HTERT RPE-1 (cell line): ENCODE measurements around the gene TYW1B.
"Not testable (repeated sequence)": the region's sequence is repeated elsewhere in the genome, so short reads cannot be mapped to it uniquely, and the experiment has no call there.

Experiments
- in situ Hi-C: fragments of 300-500 bp; cut with MboI; formaldehyde crosslinking; loops from 4 replicates; pipeline ENCODE4 v1.14.3; 2020; ENCODE audit warnings: low sequenced_read_pairs

Gene TYW1B

DNA sequence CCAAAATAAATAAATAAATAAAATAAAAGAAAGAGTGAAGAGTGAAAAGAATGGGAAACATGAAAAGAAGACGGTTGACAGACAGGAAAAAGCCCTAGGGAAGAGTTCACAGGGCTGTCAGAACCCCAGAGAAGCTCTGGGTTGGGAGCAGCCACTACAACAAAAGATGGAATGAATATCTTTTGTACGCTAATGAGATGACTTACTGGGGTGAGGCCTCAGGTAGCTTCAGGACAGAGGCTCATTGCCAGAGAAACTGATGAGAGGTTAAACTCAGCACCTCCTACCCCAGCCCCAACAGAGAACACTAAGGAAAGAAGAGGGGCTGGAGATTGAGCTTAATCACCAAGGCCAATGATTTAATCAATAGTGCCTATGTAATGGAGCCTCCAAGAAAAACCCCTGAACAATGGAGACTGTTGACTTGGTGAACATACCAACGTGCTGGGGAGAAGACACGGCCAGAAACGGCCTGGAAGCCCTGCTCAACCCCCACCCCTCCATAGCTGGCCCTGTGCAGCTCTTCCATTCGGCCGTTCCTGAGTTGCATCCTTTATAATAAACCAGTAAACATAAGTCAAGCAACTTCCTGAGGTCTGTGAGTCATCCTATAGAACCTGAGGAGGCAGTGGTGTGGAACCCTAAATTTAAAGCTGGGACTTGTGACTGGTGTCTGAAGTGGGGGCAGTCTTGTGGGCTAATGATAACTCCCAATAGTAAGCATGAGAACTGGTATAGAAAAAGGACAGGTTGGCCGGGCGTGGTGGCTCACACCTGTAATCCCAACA is 11.4 kb downstream of the TYW1B start:
- in situ Hi-C loops = not testable (repeated sequence)

GRCh38 chr7:72810437-72810836 is 17.6 kb downstream of the TYW1B start:
- in situ Hi-C loops = not testable (repeated sequence)

DNA sequence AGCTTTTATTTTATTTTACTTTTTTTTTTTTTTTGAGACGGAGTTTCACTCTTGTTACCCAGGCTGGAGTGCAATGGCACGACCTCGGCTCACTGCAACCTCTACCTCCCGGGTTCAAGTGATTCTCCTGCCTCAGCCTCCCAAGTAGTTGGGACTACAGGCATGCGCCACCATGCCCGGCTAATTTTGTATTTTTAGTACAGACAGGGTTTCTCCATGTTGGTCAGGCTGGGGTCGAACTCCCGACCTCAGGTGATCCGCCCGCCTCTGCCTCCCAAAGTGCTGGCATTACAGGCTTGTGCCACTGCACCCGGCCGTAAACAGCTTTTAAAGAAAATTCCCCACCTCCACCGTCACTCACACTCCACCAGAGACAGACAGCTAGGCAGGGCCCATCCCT is 19.5 kb downstream of the TYW1B start:
- in situ Hi-C loops = not testable (repeated sequence)

- in situ Hi-C loops = not testable (repeated sequence)
Measured at GRCh38 chr7:72806851-72807250, 21.1 kb downstream of the TYW1B start.

DNA sequence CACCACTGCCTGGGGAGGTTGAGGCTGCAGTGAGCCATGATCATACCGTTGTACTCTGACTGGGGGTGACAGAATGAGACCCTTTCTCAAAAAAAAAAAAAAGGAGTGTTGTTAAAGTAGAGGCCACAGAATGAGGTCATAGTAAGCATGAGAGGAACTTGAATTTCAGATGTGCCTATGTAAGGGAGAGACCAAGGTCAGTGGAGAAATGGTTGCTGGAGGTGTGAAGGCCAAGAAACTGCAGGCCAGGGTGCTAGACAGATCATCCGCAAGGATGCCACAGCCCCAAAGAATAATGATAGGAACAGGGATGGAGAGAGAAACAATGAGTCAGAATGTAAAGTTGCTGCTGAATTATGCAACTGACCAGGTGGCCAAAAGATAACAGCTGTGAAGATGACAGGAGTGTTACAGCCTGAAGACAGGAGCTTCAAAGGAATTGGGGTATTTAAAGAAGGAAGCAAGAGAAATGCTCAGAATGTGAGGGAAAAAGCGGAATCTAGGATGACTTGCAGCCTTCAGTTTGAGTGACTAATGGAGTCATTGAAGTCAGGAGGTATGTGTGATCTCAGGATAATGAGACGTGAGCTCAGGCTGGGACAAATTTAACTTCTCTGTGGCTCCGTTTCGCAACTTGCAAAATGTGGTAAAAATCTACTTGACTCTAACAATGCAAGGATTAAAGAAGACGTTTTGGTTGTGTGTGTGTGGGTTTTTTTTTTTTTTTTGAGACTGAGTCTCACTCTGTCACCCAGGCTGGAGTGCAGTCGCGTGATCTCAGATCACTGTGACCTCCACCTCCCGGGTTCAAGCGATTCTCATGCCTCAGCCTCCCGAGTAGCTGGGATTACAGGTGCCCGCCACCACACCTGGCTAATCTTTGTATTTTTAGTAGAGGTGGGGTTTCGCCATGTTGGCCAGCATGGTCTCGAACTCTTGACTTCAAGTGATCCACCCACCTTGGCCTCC is 22.2 kb downstream of the TYW1B start:
- in situ Hi-C loops = no loop called here

GRCh38 chr7:72803778-72804177 is 24.2 kb downstream of the TYW1B start:
- in situ Hi-C loops = not testable (repeated sequence)

DNA sequence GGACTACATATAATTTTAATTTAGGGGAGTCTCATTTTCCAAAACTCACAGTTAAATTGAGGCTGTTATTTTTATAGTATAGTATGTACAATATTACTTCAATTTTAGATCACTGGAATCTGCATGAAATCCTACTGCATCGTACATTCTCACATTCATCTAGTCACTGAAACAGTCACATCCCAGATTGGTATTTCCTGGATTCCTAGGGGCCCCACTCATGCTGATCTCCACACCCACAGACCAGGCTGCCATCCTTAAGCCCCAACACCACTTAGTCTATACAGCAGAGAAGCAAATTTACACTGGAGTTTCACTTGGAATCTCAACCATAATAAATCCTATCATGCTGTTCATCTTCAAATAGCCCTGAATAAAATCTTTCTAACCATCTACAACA is 26.4 kb downstream of the TYW1B start:
- in situ Hi-C loops = not testable (repeated sequence)

DNA sequence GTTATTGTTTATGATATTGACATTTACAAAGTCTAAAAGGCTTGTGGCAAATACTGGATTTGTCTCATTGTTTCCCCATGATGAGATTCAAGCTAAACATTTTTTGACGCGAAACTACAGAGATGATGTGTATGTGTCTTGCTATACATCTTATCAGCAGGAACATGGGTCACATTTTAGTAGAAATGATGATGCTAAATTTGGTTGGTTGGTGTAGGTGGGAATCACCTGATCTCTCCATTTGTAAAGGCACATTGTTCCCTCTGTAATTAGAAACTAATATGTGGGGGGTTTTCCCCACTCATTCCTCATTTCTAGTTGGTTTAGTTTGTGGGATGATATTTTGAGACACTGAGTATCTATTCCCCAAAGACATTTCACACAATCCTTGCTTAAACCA is 32.6 kb downstream of the TYW1B start:
- in situ Hi-C loops = not testable (repeated sequence)

DNA sequence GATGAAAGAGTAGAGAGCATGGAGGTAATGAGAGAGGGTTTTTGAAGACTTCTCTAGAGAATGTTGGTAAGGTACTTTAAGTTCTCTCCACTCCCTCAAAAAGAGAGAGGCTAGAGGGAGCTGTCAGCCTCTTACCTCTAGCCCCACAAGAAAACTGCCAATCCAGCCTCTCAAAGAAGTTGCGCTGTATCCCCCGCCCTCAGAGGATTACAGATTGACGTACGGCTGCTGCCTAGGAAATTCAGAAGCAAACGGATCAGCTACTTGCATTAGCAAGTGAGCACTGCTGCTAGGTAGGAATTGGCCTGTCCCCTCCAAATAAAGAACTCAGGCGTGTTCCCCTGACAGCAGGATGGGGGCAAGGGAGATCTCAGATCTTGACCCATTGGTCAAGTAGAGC is 34.2 kb downstream of the TYW1B start:
- in situ Hi-C loops = no loop called here

GRCh38 chr7:72790698-72791060 is 37.3 kb downstream of the TYW1B start:
- in situ Hi-C loops = not testable (repeated sequence)

DNA sequence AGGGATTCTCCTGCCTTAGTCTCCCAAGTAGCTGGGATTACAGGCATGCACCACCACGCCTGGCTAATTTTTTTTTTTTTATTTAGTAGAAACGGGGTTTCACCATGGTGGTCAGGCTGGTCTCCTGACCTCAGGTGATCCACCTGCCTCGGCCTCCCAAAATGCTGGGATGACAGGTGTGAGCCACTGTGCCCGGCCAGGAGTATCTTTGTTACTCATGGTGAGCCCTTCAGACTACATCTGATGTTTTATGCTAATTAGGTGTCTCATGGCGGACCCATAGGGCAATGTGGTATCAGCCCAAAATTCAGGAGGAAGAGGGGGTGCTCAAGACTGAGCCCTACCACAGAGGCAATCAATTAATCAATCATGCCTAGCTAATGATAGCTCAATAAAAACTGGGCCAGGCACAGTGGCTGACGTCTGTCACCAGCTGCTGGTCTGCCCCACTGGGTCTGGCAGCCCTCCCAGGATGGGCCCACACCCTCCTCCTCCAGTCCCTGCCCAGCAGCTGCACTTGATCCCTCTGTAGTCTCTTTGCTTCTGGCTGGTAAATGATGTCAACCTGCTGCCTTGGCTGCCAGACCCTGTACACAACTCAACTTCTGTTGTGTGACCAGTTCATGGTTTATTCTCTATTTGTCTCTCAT is 37.8 kb downstream of the TYW1B start:
- in situ Hi-C loops = not testable (repeated sequence)

DNA sequence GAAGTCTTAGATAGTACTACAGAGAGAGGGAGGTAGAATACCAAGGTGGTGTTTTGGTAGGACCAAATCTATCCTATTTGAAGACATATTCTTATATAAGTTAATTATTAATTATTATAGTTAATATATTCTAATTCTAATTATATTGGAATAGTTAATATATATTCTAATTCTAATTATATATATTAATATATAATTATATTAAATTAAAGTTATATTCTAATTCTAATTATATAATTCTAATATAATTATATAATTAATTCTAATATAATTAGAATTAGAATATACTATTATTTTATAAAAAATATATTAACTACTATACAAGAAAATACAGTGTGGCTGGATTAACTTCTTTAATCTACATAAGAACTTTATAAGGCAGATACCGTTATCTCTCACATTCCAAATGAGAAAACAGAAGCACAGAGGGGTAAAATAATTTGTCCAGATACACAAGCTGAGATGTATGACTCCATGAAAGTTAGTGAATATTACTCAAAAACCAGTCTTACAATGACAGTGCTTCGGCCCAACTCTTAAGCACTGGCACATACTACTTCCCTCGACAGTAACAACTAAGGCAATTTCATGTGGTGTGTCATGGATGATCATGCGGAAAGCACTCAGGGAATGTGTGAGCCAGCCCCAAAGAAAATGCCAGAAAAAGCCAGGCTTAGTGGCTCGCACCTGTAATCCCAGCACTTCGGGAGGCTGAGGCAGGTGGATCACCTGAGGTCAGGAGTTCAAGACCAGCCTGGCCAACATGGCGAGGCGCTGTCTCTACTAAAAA is 42.6 kb downstream of the TYW1B start:
- in situ Hi-C loops = no loop called here

DNA sequence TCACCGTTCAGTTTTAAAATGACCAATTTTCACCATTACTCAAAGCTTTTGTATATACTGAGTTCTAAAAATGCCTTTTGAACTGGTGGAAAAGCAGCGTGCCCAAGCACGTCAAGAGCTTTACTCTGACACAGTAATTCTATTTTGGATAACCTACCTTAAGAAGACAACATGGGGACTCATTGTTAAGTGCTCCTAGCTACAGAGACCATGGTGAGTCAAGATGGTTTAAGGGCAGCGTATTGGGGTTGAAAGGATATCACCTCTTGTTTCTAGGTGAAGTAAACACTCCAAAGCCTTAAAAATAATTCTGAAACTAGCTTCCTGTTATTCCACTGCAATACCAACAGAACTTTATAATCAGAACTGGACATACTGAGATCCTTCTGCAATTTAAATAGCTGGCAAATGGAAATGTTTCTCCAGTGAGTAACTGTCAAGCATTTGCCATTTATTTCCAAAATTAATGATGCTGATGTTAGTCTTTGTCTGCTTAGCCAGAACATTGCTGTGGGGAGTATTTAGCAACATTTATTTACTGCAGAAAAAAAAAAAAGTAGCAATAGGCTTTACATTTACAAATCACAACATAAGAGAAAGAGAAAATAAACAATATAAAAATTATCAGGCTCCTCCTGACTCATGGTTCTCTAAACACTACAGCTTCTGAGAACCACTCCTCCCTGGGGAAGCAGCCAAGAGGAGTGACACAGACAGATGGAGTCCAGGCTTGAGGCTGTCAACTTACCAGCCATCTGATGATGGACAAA is 44.2 kb downstream of the TYW1B start:
- in situ Hi-C loops = not testable (repeated sequence)

DNA sequence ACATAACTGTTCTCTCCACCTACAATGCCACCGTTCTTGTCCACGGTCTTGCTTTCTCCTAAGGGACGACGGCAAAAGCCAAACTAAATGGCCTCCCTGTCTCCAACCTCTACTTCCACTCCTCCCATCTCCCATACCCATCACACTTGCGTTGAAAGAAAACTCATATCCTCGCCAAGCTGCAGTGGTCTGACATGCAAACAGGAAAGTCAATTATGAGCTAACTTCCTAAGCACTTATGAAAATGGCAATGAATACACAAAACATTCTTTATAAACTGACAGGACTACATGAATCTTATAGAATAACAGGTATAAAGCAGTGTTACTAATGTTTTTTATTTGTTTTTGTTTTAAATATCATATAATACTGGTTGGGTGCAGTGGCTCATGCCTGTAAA is 46.4 kb downstream of the TYW1B start:
- in situ Hi-C loops = no loop called here

- in situ Hi-C loops = no loop called here
Measured at GRCh38 chr7:72781161-72781560, 46.8 kb downstream of the TYW1B start.

GRCh38 chr7:72780289-72780894 is 47.6 kb downstream of the TYW1B start:
- in situ Hi-C loops = not testable (repeated sequence)

DNA sequence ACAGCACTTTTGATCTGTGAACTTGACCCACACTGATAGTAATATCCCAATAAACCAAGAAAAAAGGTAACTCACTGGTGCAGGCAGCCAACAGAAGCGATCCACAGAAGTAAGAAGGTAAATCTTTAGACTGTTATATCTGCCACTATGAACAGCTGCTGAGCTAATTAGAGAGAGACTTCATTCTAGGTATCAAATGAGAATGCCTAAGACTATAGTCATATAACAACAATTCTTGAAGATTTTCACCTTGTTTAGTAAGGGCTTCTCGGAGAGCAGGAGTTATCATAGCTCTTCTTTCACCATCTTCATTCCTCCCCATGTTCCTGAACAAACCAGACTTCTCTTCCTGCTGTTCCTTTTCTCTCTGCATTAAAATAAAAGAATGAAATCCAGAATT is 50.8 kb downstream of the TYW1B start:
- in situ Hi-C loops = not testable (repeated sequence)

DNA sequence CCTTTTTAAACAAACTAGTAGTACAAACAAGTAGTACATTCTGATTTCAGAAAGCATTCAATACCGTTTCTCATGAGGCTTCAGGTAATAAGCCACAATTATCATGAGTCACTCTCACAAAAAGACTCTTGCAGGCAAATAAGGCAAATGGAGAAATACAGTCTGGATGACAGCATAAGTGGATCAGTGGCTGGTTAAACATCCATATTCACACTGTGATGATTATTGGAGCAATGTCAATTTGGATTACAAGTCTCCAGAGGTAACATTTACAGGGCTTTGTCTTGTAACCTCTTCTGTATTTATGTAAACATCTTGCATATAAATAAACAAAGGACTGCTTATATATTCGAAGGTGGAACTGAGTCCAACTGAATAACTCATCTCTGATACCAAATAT is 55.4 kb downstream of the TYW1B start:
- in situ Hi-C loops = not testable (repeated sequence)

- in situ Hi-C loops = not testable (repeated sequence)
Measured at GRCh38 chr7:72766994-72767393, 61.0 kb downstream of the TYW1B start.
